Tibial nerve (tissue), 4 donors: Measurements from ENCODE around the gene ANKRD23. TPM values are rescaled to one million over a fixed set of nuclear protein-coding genes. Genes with fewer than 3 reads are reported as not detected.

Source experiments
- DNase-seq, 2 donors: peaks; one replicate each; pipeline ENCODE4 v3.0.0-alpha.2; 2019; ENCODE audit warnings: low spot score in 2 of 2
- H3K27ac ChIP-seq, 4 donors: fragments of 200-600 bp; sonication (generic) in 3 of 4; one replicate each; pipeline ENCODE4 v1.5.1; 2017 to 2019; ENCODE audit warnings: mild to moderate bottlenecking in 1 of 4
- H3K27me3 ChIP-seq, 2 donors: fragments of 200-600 bp; sonication (generic) in 1 of 2; one replicate each; pipeline versions ENCODE4 v1.5.1 to v1.6.0; 2017 to 2019
- H3K36me3 ChIP-seq, 3 donors: fragments of 200-600 bp; sonication (generic); one replicate each; pipeline ENCODE4 v1.5.1; 2018 to 2019
- H3K4me1 ChIP-seq, 4 donors: fragments of 200-600 bp; sonication (generic) in 3 of 4; one replicate each; pipeline ENCODE4 v1.5.1; 2017 to 2019
- H3K4me3 ChIP-seq, 4 donors: fragments of 200-600 bp; sonication (generic) in 3 of 4; one replicate each; pipeline ENCODE4 v1.5.1; 2017 to 2019; ENCODE audit warnings: mild to moderate bottlenecking in 1 of 4, moderate library complexity in 1 of 4
- H3K9me3 ChIP-seq, 4 donors: fragments of 200-600 bp; sonication (generic) in 3 of 4; one replicate each; pipeline ENCODE4 v1.5.1; 2017 to 2019
- CTCF ChIP-seq, 5 experiments: fragments of 200-600 bp in 3 of 5; fragments of 450-650 bp in 2 of 5; sonication (generic) in 3 of 5; IDR thresholded peaks; one replicate each; pipeline ENCODE4 v1.5.1; 2016 to 2019; ENCODE audit warnings: antibody characterized with exemption in 5 of 5, mild to moderate bottlenecking in 3 of 5, moderate library complexity in 2 of 5
- EP300 ChIP-seq, 2 donors: sonication (generic); formaldehyde crosslinking; IDR thresholded peaks; one replicate each; pipeline ENCODE4 v1.6.1; 2017; ENCODE audit warnings: antibody characterized with exemption in 2 of 2, mild to moderate bottlenecking in 1 of 2
- POLR2A ChIP-seq, 2 donors: fragments of 450-650 bp; IDR thresholded peaks; one replicate each; pipeline ENCODE4 v1.6.1; 2017; ENCODE audit warnings: antibody characterized with exemption in 2 of 2, mild to moderate bottlenecking in 2 of 2, moderate library complexity in 2 of 2
- WGBS, 2 donors: methylation state at CpG; one replicate each; pipeline ENCODE4 v1.1.5; 2018; 5-methylcytosine and 5-hydroxymethylcytosine counted together
- small RNA-seq: library from RNA; depleted of rRNA; stranded (forward); fragments of <200 nt; gene quantifications from one replicate; pipeline ENCODE3, GENCODE V24; 2016
- total RNA-seq, 4 donors: library from RNA; depleted of rRNA; stranded (reverse); fragments of >200 nt; gene quantifications; one replicate each; pipeline ENCODE4 v1.1.0, GENCODE V29; 2016

Gene ANKRD23
- total RNA-seq, 4 donors from 2014 or later: 6.1 to 23.1 (median 11.2) TPM

GRCh38 chr2:96792772-96793749, 50.8 kb downstream of the ANKRD23 start:
- Histone ChIP-seq H3K4me3 (no peak overlapping the region), H3K27ac (no peak overlapping the region), H3K9me3 (no peaks in the 10 kb centered on the region), H3K36me3 (peaks cover 0 to 16% (median 0%) of the 10 kb centered on the region in 3 donors), H3K27me3 (no peaks in the 10 kb centered on the region), H3K4me1 (peaks cover 0 to 10% (median 5%) of the 10 kb centered on the region in 4 donors)
- no peak for DNase-seq
- no peak for TF ChIP-seq POLR2A (IDR thresholded peaks at IDR 0.05)
- TF ChIP-seq EP300 (IDR thresholded peaks at IDR 0.05): no peak
- no peak for TF ChIP-seq CTCF (IDR thresholded peaks at IDR 0.05)
- WGBS, 2 donors: 83 to 88% methylated on average over 17 of the region's 17 CpGs

- H3K4me3 ChIP-seq: no peak overlapping the region
- 74 to 82% methylated on average over 6 of the region's 6 CpGs for WGBS, 2 donors
- peak overlapping the region in 2 of 4 donors; percentile 38 to 66 for H3K27ac ChIP-seq
- H3K4me1 ChIP-seq: peaks cover 0 to 33% (median 7%) of the 10 kb centered on the region in 4 donors
- H3K9me3 ChIP-seq: no peaks in the 10 kb centered on the region
- no peaks in the 10 kb centered on the region for H3K36me3 ChIP-seq
- no peak for TF ChIP-seq POLR2A (IDR thresholded peaks at IDR 0.05)
- TF ChIP-seq EP300 (IDR thresholded peaks at IDR 0.05): no peak
- no peak for TF ChIP-seq CTCF (IDR thresholded peaks at IDR 0.05)
- H3K27me3 ChIP-seq: no peaks in the 10 kb centered on the region
- no peak for DNase-seq
Measured at GRCh38 chr2:96789245-96789617, 54.6 kb downstream of the ANKRD23 start.

GRCh38 chr2:96788442-96789244, 55.2 kb downstream of the ANKRD23 start:
- WGBS, 2 donors: 67 to 68% methylated on average over 17 of the region's 17 CpGs
- H3K4me3 ChIP-seq: no peak overlapping the region

More at GRCh38 chr2:96788442-96789244, 55.2 kb downstream of the ANKRD23 start:
- H3K9me3 ChIP-seq: no peaks in the 10 kb centered on the region
- H3K27ac ChIP-seq: peak overlapping the region in 3 of 4 donors; percentile 38 to 66 (median 43)
- no peak for TF ChIP-seq CTCF (IDR thresholded peaks at IDR 0.05)
- TF ChIP-seq EP300 (IDR thresholded peaks at IDR 0.05): no peak
- TF ChIP-seq POLR2A (IDR thresholded peaks at IDR 0.05): no peak
- no peak for DNase-seq
- peaks cover 0 to 33% (median 7%) of the 10 kb centered on the region in 4 donors for H3K4me1 ChIP-seq
- H3K36me3 ChIP-seq: no peaks in the 10 kb centered on the region
- no peaks in the 10 kb centered on the region for H3K27me3 ChIP-seq

Small RNAs within 50 kb of the gene (small RNA-seq; reads per million reads assigned to genes)
- gene MIR3127: 0.94 reads per million, percentile 10 among the genes with 10 or more reads in this experiment

Other genes with a start within 250 kb of the ANKRD23 start
- gene KANSL3, start 205.7 kb downstream of the ANKRD23 start, total RNA-seq: 10 to 100 TPM; 55.7 to 87.0 (median 59.2) TPM
- under 1 TPM in 2 of 4 donors, not detected in 2; 0.20 to 0.60 TPM for gene FER1L5, start 201.3 kb downstream of the ANKRD23 start, total RNA-seq
- 10 to 100 TPM; 10.2 to 21.2 (median 16.8) TPM for gene LMAN2L, start 104.0 kb downstream of the ANKRD23 start, total RNA-seq
- 10 to 100 TPM in 1 of 4 donors, 1 to 10 TPM in 3; 6.3 to 10.2 (median 7.9) TPM for gene CNNM4, start 83.1 kb downstream of the ANKRD23 start, total RNA-seq
- 10 to 100 TPM; 21.8 to 27.8 (median 22.9) TPM for gene CNNM3, start 27.8 kb downstream of the ANKRD23 start, total RNA-seq
- gene ANKRD39, start 14.0 kb upstream of the ANKRD23 start, total RNA-seq: 10 to 100 TPM; 13.8 to 23.7 (median 19.5) TPM
- 100 to 1,000 TPM; 120 to 181 (median 147) TPM for gene SEMA4C, start 26.1 kb upstream of the ANKRD23 start, total RNA-seq
- 10 to 100 TPM in 1 of 4 donors, 1 to 10 TPM in 3; 1.9 to 14.1 (median 3.5) TPM for gene FAM178B, start 142.6 kb upstream of the ANKRD23 start, total RNA-seq